ENCODE measurements around the gene LEFTY2. TPM values are rescaled to one million over a fixed set of nuclear protein-coding genes. Genes with fewer than 3 reads are reported as not detected.
"Not testable (repeated sequence)": the region's sequence is repeated elsewhere in the genome, so short reads cannot be mapped to it uniquely, and the experiment has no call there.

The LEFTY2 gene
- total RNA-seq, 1 experiment from 2014 or later, result not detected

GRCh38 chr1:225930566-225930965 lies 10.5 kb downstream of the LEFTY2 start:
- no peak for DNase-seq (ENCODE audit: low spot score)

- DNase-seq (ENCODE audit: low spot score), result not testable (repeated sequence)
These were observed 11.6 kb downstream of the LEFTY2 start for GRCh38 chr1:225929462-225929861.

GRCh38 chr1:225928186-225929175 lies 12.5 kb downstream of the LEFTY2 start:
- no peak for DNase-seq (ENCODE audit: low spot score)

GRCh38 chr1:225926551-225927113 lies 14.4 kb downstream of the LEFTY2 start:
- DNase-seq (ENCODE audit: low spot score), result no peak

- DNase-seq (ENCODE audit: low spot score), result peak; percentile 96
These were observed 17.1 kb downstream of the LEFTY2 start, which contains the start of gene PYCR2 for GRCh38 chr1:225923692-225924555. PYCR2 (minus strand) TSS chr1:225924250; CDS start chr1:225924110, 140 bp downstream.

GRCh38 chr1:225923381-225923691 lies 17.7 kb downstream of the LEFTY2 start:
- DNase-seq (ENCODE audit: low spot score), result no peak

- DNase-seq (ENCODE audit: low spot score), result no peak
These were observed 19.0 kb downstream of the LEFTY2 start for GRCh38 chr1:225921734-225922709.

- peak; percentile 85 for DNase-seq (ENCODE audit: low spot score)
These were observed 21.1 kb downstream of the LEFTY2 start for GRCh38 chr1:225919906-225920305.

- no peak for DNase-seq (ENCODE audit: low spot score)
These were observed 22.7 kb downstream of the LEFTY2 start for GRCh38 chr1:225918280-225918679.

- DNase-seq (ENCODE audit: low spot score), result no peak
These were observed 23.5 kb downstream of the LEFTY2 start for GRCh38 chr1:225917536-225917935.

GRCh38 chr1:225917101-225917500 lies 23.9 kb downstream of the LEFTY2 start:
- DNase-seq (ENCODE audit: low spot score), result no peak

- no peak for DNase-seq (ENCODE audit: low spot score)
These were observed 25.5 kb downstream of the LEFTY2 start for GRCh38 chr1:225915538-225915991.

GRCh38 chr1:225914947-225915346 lies 26.1 kb downstream of the LEFTY2 start:
- DNase-seq (ENCODE audit: low spot score), result no peak

- no peak for DNase-seq (ENCODE audit: low spot score)
These were observed 26.6 kb downstream of the LEFTY2 start for GRCh38 chr1:225914391-225914790.

- no peak for DNase-seq (ENCODE audit: low spot score)
These were observed 29.6 kb downstream of the LEFTY2 start for GRCh38 chr1:225911191-225912130.

- no peak for DNase-seq (ENCODE audit: low spot score)
These were observed 31.5 kb downstream of the LEFTY2 start for GRCh38 chr1:225909477-225909876.

GRCh38 chr1:225908773-225909172 lies 32.2 kb downstream of the LEFTY2 start:
- DNase-seq (ENCODE audit: low spot score), result no peak

- DNase-seq (ENCODE audit: low spot score), result no peak
These were observed 32.9 kb downstream of the LEFTY2 start for GRCh38 chr1:225908013-225908640.

GRCh38 chr1:225907341-225907740 lies 33.7 kb downstream of the LEFTY2 start:
- DNase-seq (ENCODE audit: low spot score), result no peak

Measured in A172 (cell line).